Fibroblast of mammary gland (primary cell): Measurements from ENCODE around the gene GALK2.
A peak's percentile ranks its signal among the peaks of the same experiment; 100 is the strongest.

Experiments used
- DNase-seq: peaks from one replicate; pipeline ENCODE4 v3.0.0-alpha.2; 2010; ENCODE audit warnings: low read depth
- H3K4me3 ChIP-seq: 2 replicates; pipeline ENCODE4 v1.5.1; 2011; ENCODE audit warnings: low read depth, mild to moderate bottlenecking, low read length, moderate library complexity; ENCODE audit not compliant: control insufficient read depth
- TF ChIP-seq, protein P1 (sequence below): conservative IDR thresholded peaks from 2 replicates; pipeline ENCODE4 v1.5.1; 2011; ENCODE audit warnings: low read depth, low read length, inconsistent platforms; ENCODE audit not compliant: control insufficient read depth, insufficient read depth

GALK2 gene

GRCh38 chr15:49169880-49170597 lies at the start of gene GALK2:
GALK2 (plus strand) TSS chr15:49170247; CDS start chr15:49170323, 76 bp downstream.
- peak; percentile 83 for DNase-seq
- TF ChIP-seq, protein P1, sequence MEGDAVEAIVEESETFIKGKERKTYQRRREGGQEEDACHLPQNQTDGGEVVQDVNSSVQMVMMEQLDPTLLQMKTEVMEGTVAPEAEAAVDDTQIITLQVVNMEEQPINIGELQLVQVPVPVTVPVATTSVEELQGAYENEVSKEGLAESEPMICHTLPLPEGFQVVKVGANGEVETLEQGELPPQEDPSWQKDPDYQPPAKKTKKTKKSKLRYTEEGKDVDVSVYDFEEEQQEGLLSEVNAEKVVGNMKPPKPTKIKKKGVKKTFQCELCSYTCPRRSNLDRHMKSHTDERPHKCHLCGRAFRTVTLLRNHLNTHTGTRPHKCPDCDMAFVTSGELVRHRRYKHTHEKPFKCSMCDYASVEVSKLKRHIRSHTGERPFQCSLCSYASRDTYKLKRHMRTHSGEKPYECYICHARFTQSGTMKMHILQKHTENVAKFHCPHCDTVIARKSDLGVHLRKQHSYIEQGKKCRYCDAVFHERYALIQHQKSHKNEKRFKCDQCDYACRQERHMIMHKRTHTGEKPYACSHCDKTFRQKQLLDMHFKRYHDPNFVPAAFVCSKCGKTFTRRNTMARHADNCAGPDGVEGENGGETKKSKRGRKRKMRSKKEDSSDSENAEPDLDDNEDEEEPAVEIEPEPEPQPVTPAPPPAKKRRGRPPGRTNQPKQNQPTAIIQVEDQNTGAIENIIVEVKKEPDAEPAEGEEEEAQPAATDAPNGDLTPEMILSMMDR: no peak
- H3K4me3 ChIP-seq: peak within 1 kb of the TSS; percentile 60

DNA sequence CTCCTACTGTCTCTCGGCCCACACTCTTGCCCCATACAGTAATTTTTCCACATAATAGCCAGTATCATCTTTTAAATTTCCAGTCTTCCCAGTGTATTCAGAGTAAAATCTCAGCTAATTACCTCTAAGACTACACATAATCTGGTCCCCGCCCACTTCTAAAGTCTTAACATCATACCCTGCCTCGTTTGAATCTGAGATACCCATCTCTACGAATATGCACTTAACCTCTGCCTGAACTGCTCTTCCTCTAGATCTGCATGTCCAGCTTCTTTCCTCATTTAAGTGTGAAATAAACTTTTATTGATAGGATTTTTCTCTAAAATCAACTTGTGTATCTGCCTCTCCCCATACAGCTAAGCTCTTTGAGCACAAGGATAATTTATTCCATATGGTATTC lies 49.2 kb upstream of the GALK2 start:
- TF ChIP-seq, protein P1: no peak
- H3K4me3 ChIP-seq: no peak overlapping the region
- no peak for DNase-seq

- no peak overlapping the region for H3K4me3 ChIP-seq
- TF ChIP-seq, protein P1: no peak
- DNase-seq: no peak
Observed at GRCh38 chr15:49121901-49122300, 48.1 kb upstream of the GALK2 start.

DNA sequence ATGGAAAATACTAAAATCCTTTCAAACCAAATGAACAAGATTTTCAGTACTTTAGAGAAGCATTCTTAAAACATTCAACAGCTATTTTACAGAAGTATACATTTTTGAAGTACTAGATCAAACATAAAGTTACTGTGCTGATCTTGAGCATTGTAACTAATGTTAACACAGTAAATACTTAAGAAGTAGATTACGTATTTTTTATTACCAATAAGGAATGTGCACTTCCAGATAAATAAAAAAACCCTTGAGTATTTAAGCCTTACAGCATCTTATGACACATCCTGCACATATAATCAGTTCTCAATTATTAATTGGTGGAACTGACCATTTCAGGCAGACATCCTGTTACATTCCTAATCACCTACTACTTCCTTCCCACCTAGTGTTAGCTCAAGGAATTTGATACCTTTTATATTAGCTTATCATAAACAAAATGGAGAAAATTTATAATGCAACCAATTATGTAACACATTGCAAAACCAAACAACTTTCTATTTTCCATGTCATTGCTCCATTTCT lies 47.4 kb upstream of the GALK2 start:
- H3K4me3 ChIP-seq: no peak overlapping the region
- no peak for DNase-seq
- TF ChIP-seq, protein P1: no peak

GRCh38 chr15:49124371-49124770 lies 45.7 kb upstream of the GALK2 start:
- TF ChIP-seq, protein P1: no peak
- no peak overlapping the region for H3K4me3 ChIP-seq
- DNase-seq: no peak

- no peak overlapping the region for H3K4me3 ChIP-seq
- TF ChIP-seq, protein P1: no peak
- DNase-seq: no peak
Observed at GRCh38 chr15:49131403-49131802, 38.6 kb upstream of the GALK2 start.
